ENCODE measurements around the gene ABHD2.
A peak's percentile ranks its signal among the peaks of the same experiment; 100 is the strongest.
"Not testable (repeated sequence)": the region's sequence is repeated elsewhere in the genome, so short reads cannot be mapped to it uniquely, and the experiment has no call there.

ABHD2 gene

DNA sequence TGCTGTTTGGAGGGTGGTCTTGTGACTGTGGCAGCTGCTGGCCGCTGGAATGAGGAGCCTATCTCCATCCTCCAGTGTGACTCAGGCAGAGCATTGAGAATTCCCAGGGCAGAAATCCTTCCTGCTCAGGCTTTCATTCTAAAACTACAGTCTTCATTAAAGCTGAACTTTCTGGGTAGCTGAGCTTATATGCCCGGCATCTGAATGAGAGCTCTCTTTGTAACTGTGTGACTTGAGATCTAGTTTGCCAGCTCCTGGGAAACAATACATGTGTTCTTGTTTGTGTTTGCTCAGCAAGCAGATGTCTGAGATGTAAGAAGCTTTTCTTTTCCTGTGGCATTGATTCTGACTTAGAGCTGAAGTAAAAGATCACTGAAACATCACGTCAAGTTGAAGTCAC lies 110.7 kb downstream of the ABHD2 start:
- no peak for DNase-seq

- DNase-seq: no peak
Observed at GRCh38 chr15:89199746-89200145, 111.5 kb downstream of the ABHD2 start.

DNA sequence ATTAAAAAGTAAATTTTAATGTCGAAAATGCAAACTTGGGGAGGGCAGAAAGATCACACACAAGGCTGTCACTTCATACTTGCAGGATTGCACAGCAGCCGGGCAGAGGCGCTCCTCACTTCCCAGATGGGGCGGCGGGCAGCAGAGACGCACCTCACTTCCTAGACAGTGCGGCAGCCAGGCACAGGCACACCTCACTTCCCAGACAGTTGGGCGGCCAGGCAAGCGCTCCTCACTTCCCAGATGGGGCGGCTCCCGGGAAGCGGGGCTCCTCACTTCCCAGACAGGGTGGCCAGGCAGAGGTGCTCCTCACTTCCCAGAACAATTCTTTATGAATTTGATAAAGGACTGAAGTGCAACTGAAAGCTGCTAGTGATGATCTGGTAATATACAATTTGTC lies 111.9 kb downstream of the ABHD2 start:
- DNase-seq: no peak

GRCh38 chr15:89201465-89202005 lies 113.3 kb downstream of the ABHD2 start:
- no peak for DNase-seq

DNA sequence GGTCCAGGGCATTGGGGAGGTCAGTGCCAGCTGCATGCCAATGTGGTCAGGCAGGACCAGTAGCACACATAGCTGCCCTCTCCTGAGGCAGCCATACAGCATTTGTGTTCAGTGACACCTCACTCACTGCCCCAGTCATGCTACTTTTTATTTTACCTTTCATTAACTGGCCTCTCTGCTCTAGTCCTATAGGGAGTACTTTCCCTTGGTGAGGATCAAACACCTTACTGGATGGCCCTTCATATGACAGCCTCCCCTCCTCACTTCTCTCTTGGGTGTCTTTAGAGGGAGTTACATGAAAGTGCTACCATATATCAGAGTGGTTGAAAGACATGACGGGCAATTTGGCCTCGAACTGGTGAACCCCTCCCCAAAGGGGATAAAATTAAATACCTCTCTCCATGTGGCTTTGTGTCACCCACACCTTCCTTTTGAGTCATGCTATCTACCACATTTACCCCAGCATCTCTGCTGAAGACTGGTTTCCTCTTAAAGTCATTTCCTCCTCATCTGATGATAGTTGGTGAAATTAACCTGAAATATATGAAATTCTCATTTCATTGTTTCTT lies 115.5 kb downstream of the ABHD2 start:
- no peak for DNase-seq

DNA sequence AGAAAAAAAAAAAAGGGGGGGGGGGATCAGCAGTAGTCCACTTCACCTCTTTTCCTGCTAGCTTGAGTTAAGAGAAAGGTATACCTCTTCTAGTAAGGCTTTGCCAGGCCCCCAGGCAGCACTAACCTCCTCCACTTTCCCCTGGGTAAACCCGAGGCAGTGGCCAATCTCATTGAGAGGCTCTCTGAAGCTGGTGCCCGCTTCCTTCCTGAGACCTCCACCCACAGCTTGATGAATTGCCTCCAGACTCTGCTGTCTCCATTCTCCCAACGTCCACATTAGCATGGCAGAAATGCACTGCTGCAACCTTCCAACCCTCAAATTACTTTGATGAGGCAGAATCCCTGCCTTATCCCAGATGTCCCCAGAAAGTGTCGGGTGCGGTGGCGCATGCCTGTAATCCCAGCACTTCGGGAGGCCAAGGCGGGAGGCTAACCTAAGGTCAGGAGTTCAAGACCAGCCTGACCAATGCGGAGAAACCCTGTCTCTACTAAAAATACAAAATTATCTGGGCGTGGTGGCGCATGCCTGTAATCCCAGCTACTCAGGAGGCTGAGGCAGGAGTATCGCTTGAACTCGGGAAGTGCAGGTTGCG lies 117.8 kb downstream of the ABHD2 start:
- DNase-seq: no peak

DNA sequence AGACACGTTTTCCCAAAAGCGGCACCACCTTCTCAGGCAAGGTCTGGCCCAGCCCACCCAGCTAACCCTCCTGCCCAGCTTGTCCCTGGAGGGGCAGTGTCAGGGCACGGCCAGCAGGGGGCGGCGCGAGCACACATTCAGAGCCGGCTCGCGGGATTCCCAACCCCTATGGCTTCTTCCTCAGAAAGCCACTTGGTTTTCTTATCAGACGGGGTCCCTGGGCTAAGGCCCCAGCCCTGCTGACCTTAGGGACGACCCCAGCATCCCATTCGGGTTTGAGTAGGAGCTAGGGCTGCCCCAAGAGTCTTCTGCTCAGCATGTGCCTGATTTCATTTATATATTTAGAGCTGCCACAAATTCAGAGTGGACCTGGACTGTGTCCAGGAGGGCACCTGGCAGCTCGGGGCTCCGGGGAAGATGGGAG lies 118.7 kb downstream of the ABHD2 start:
- DNase-seq: peak; percentile 89

GRCh38 chr15:89208256-89208655 lies 120.0 kb downstream of the ABHD2 start:
- DNase-seq: no peak

DNA sequence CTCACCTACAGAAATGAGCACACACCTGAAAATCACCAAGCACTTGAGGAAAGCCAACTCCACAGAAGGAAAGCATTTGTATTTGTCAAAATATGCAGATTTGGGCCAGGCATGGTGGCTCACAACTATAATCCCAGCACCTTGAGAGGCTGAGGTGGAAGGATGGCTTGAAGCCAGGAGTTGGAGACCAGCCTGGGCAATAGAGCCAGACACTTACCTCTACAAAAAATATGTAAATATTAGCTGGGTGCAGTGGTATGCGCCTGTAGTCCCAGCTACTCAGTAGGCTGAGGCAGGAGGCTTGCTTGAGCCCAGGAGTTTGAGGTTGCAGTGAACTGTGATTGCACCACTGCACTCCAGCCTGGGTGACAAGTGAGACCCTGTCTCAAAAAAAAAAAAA lies 120.8 kb downstream of the ABHD2 start:
- no peak for DNase-seq

- DNase-seq: no peak
Observed at GRCh38 chr15:89211678-89212170, 123.5 kb downstream of the ABHD2 start.

DNA sequence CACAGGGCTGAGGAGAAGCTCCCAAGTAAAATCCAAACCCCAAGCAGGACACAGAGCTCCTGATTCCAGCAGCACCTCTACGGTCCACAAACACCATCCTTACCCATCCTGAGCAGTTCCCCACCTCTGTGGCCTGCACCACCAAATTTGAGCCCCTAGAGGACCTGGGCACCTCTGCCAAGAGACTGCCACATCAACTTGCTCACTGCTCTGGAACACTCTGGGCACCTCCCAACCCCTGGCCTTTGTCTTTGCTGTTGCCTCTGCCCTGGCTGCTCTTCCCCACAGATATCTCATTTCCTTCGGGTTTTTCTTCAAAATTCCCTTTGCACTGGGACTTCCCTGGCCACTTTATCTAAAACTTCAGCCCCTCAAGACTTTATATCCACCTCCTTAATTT lies 127.4 kb downstream of the ABHD2 start:
- no peak for DNase-seq

- peak; percentile 13 for DNase-seq
Observed at GRCh38 chr15:89217031-89217430, 128.8 kb downstream of the ABHD2 start.

GRCh38 chr15:89217686-89218376 lies 129.6 kb downstream of the ABHD2 start:
- DNase-seq: no peak

GRCh38 chr15:89218531-89218930 lies 130.3 kb downstream of the ABHD2 start:
- peak; percentile 45 for DNase-seq

- DNase-seq: no peak
Observed at GRCh38 chr15:89221543-89221942, 133.3 kb downstream of the ABHD2 start, which contains the start of gene RLBP1. TSS of gene RLBP1 (minus strand) at chr15:89221579. CDS start at chr15:89218975, 2,604 bp downstream.

- DNase-seq: no peak
Observed at GRCh38 chr15:89225588-89225987, 137.3 kb downstream of the ABHD2 start.

DNA sequence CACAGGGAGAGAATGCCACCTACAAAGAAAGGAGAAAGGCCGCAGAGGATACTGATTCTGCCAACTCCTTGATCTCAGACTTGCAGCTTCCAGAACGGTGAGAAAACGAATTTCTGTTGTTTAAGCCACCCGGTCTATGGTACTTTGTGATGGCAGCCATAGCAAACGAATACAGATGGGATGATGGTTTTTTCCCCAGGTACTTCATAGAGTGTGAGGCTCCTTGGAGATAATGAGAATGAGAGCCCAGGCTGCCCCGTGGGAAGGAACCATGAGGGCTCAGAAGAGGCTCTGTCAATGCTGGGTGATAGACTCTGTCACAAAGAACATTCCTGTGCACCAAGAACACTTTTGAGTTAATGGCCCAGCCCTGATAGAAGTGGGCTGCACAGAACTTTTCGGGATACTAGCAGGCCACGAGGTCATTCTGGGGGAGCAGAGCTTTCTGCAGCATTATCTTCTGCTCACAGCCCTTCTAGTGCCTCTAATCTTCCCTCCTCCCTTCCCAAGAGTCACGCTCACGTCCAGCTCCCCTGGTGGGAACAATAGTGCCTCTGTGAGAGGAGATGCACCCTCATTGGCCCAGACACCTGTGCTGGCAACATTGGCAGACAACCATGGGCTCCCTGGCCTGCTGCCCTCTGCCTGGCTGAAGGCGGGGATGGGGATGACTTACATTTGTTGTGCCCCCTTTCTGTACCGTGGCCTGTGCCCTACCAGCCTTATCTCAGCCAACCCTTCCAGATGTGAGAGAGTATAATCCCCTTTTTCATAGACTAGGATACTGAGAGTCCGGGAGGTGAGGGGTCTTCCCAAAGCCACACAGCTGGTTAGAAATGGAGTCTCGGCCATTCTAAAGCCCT lies 138.3 kb downstream of the ABHD2 start:
- DNase-seq: no peak

DNA sequence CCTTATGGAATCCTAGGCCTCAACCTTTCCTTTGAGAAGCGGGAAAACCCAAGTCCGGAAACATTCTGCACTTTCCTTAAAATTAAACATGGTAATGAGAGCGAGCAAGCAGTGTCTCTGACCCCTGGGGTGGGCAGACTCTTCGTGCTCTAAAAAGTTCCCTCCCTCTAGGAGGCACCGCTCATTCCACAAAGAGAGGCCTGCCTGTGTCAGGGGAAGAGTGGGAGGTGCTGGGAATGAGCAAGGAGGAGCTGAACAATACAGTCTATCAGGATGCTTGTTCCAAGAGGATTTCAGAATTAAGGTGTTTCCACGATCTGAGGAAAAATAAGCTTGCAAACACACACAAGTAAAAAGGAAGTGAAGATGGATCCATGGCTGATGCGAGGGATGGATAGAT lies 139.2 kb downstream of the ABHD2 start:
- DNase-seq: no peak

- no peak for DNase-seq
Observed at GRCh38 chr15:89230277-89230676, 142.0 kb downstream of the ABHD2 start.

DNA sequence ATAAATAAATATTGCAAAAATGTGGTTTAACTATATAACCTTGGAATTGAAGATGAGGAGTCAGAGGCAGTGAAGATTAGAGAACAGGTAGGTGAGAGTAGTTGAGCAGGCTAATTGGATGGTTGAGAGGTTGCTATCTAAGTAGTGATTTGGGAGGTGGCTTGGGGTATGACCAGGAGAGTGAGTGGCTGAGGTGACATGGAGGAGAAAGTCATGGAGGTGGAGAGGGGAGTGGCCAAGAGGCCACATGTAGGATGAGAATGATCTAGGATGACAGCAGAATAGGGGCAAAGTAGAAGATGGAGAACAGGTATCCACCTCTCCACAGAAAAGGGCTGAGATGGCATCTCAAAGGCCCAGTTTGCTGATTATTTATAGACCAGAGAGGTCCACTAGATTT lies 143.6 kb downstream of the ABHD2 start:
- DNase-seq: no peak

DNA sequence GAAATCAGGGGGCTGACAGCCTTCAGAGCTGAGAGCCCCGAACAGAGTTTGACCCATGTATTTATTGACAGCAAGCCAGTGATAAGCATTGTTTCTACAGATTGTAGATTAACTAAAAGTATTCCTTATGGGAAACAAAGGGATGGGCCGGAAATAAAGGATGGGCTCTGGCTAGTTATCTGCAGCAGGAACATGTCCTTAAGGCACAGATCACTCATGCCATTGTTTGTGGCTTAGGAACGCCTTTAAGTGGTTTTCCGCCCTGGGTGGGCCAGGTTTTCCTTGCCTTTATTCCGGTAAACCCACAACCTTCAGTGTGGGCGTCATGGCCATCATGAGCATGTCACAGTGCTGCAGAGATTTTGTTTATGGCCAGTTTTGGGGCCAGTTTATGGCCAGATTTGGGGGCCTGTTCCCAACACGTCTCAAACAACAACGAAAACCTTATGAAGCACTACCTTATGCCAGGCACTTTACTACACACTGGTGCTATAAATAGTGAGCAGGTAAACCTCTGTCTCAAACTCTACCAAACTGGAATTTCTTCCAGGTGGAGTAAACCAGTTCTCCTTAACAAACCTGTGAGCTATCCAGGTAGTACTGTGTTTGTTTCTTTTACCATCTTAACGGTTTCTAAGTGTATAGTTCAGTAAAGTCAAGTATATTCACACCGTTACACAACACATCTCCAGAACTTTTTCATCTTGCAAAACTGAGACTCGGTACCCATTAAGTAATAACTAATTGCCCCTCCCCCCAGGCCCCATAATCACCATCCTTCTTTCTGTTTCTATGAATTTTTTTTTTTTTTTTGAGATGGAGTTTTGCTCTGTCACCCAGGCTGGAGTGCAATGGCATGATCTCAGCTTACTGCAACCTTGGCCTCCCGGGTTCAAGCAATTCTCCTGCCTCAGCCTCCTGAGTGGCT lies 151.9 kb downstream of the ABHD2 start:
- not testable (repeated sequence) for DNase-seq

Data from activated effector memory CD4-positive, alpha-beta T cell treated with anti-CD3 and anti-CD28 coated beads, Interleukin-2, amount 50 U/mL, for 16 hours (primary cell).